ENCODE data around the gene FAM174C.

The FAM174C gene

GRCh38 chr19:1278074-1278473 lies 2.7 kb downstream of the FAM174C start:
- TF ChIP-seq CTCF (IDR thresholded peaks at IDR 0.05; ENCODE audit: low read depth, low read length): no peak
- H3K4me3 ChIP-seq (replicated peaks in 1 of 2; ENCODE audit: low read depth in 2 of 2, low read length in 2 of 2): no peak overlapping the region

DNA sequence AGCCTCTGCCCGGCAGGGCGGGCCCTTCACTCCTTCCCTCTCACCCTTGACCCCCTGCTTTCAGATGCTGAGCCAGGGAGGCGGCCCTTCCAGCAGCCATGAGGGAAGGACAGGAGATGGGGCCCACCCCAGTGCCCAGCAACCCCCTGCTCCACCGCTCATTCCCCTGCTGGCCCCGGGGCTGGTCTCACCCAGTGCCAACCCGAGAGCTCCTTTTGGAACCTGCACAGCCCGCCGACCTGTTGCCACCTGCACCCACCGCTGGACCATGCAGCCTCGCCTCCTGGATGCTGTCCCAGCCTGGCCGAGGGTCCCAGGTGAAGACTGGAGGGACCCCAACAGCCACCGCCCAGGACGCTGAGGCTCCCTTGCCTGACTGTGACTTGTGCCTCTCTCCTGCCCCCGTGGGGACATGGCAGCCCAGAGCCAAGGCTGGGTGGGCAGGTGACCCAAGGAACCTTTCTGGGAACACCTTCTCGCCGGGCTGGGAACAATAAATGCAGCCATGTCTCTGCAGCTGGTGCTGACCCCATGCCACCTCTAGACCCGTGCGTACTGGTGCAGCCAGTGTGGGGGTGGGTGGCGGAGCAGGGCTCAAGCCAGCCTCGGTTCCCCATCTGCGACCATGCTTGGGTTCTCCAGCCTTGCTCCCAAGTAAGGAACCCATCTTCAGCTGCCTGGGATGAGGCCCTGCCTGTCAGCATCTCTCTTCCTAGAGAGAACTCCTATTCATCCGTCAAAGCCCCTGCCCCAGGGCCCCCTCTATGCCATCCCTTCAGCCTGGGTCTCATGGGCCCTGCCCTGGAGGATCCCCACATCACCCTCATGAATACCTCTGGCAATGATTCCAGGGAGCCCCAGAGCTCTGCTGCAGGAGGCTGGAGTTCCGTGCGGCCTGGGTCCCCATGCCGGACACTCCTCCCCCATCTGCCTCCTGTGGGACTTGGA lies 3.7 kb downstream of the FAM174C start:
- no peak for DNase-seq (ENCODE audit: low read depth in 2 of 2)
- H3K4me3 ChIP-seq (replicated peaks in 1 of 2; ENCODE audit: low read depth in 2 of 2, low read length in 2 of 2): no peak overlapping the region
- TF ChIP-seq CTCF (IDR thresholded peaks at IDR 0.05; ENCODE audit: low read depth, low read length): no peak

More at GRCh38 chr19:1278074-1278473, 2.7 kb downstream of the FAM174C start:
- DNase-seq (ENCODE audit: low read depth in 2 of 2): no peak

DNA sequence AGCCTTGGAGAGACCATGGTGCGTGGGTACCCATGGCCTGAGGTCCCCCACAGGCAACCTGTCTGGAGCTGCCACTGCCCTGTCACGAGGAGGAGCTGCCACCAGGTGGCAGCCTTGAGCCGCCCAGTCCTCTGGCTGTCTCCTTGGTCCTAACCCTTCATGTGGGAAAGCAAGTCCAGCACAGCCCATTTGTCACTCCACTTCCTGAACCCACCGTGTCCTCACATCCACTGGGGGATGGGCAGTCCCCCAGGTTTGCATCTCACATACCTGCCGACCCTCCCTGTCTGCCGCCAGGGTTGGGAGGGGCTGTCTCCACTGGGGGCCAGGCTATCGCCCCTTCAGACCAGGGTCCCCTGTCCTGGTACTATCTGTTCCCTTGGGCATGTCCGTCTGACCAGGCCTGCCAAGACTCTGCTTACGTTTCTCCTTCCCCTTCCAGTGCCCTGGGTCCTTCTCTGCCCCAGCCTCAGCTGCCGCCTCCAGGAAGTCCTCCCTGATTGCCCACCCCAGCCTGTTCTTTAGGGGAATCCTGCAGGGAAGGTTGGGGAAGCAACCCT lies 4.5 kb downstream of the FAM174C start:
- no peak overlapping the region for H3K4me3 ChIP-seq (replicated peaks in 1 of 2; ENCODE audit: low read depth in 2 of 2, low read length in 2 of 2)
- peak; percentile 88 for DNase-seq (ENCODE audit: low read depth in 2 of 2)
- TF ChIP-seq CTCF (IDR thresholded peaks at IDR 0.05; ENCODE audit: low read depth, low read length): peak; percentile 96

- no peak for DNase-seq (ENCODE audit: low read depth in 2 of 2)
- H3K4me3 ChIP-seq (replicated peaks in 1 of 2; ENCODE audit: low read depth in 2 of 2, low read length in 2 of 2): no peak overlapping the region
- no peak for TF ChIP-seq CTCF (IDR thresholded peaks at IDR 0.05; ENCODE audit: low read depth, low read length)
These were observed 5.6 kb downstream of the FAM174C start for GRCh38 chr19:1280636-1281568.

DNA sequence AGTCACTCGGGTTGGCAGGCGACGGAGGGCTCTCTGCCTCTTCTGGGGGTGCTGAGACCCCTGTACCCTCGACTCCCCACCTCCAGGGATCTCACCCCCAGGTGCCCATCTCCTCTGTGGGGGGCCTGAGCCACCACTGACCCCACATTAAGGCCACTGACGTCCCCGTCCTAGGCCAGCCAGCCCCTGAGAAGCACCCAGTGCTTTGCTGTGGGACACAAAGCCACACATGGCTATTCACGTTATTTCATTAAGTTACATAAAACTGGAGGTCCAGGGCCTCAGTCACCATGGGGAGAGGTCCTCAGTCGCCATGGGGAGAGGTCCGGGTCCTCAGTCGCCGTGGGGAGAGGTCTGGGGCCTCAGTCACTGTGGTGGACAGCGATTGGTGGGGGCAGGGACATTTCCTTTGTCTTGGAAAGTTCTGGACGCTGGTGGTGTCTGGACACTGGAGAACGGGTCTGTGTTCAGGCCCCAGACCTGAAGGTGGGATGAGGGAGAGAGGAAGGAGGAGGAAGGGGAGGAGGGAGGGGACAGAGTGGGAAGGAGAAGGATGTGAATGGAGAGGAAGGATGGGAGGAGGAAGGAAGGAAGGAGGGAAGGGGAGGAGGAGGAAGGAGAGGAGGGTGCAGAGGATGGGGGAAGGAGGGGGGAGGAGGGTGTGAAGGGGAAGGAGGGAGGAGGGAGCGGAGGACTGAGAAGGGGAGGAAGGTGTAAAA lies 6.4 kb downstream of the FAM174C start:
- TF ChIP-seq CTCF (IDR thresholded peaks at IDR 0.05; ENCODE audit: low read depth, low read length): no peak
- H3K4me3 ChIP-seq (replicated peaks in 1 of 2; ENCODE audit: low read depth in 2 of 2, low read length in 2 of 2): no peak overlapping the region
- DNase-seq (ENCODE audit: low read depth in 2 of 2): no peak

Measured in cardiac fibroblast (primary cell).